Right renal pelvis (tissue), 4 donors: ENCODE results near the gene VOPP1. TPM values are rescaled to one million over a fixed set of nuclear protein-coding genes. Genes with fewer than 3 reads are reported as not detected.

Experiments used
- DNase-seq, 4 donors: peaks; one replicate each; pipeline ENCODE4 v3.0.0-alpha.2; 2013; ENCODE audit warnings: low read depth in 4 of 4, low spot score in 3 of 4, missing footprints in 1 of 4
- polyA plus RNA-seq, 4 donors: library from polyadenylated mRNA; unstranded; fragments of 120-200 nt; gene quantifications; one replicate each; pipeline ENCODE4 v1.2.1, GENCODE V29; 2013; ENCODE audit not compliant: insufficient read length in 4 of 4

VOPP1 gene
- polyA plus RNA-seq, 4 donors = 63.2 to 67.8 (median 64.0) TPM

- DNase-seq = no peak
These were observed 130.4 kb downstream of the VOPP1 start for GRCh38 chr7:55441774-55442522.

- DNase-seq = no peak
These were observed 131.3 kb downstream of the VOPP1 start for GRCh38 chr7:55441002-55441401.

GRCh38 chr7:55440040-55440690 is 132.1 kb downstream of the VOPP1 start:
- no peak for DNase-seq

GRCh38 chr7:55439627-55440026 is 132.7 kb downstream of the VOPP1 start:
- DNase-seq = no peak

DNA sequence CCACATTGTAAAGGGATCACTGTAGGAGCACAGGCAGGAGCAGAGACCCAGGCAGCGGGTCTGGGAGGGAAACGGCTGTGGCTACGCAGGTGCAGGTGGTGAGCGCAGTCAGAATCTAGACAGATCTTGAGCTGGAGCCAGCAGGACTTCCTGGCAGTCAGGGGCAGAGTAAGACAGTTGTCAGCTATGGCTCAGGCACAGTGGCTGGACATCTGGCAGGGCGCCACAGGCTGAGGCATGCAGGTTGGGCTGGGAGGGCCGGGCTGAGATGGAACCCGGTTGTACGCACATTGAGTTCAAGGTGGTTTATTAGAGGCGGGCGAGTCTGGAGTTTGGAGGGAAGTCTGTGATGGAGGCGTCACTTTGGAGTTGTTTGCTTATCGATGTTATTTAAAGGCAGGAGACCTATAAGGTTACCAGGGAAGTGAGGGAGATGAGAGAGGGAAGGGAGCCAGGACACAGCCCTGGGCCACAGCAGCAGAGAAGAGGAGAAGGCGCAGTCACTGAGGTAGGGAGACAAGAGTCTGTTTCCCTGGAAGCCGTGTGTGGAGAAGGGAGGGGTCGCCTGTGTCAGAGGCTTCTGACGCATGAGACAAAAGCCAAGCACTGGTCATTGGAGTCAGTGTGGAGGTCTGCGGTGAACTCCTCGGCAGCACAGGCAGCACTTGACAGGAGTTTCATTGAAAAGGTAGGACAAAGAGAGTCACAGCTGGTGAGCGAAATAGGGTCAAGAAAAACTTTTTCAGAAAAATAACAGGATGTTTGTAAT is 133.4 kb downstream of the VOPP1 start:
- DNase-seq = no peak

- DNase-seq = no peak
These were observed 134.1 kb downstream of the VOPP1 start for GRCh38 chr7:55438085-55438756.

DNA sequence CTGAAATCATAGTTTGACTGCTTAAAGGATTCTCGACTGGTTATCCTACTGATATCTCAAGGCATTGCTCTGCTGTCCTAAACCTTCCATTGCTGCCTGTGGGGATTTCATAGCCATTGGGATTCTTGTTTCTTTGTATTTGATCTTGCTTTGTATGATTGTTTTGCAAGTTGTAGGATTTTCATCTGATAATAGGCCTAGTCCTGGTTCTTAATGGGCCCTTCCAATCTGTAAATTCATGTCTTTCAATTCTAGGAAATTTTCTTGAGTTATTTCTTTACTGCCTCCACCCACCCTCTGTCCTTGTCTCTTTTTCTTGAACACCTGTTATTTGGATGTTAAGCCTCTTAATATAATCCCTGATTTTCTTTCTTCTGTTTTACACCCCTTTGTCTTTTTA is 134.9 kb downstream of the VOPP1 start:
- DNase-seq = no peak

GRCh38 chr7:55436457-55436856 is 135.8 kb downstream of the VOPP1 start:
- DNase-seq = no peak

- no peak for DNase-seq
These were observed 136.8 kb downstream of the VOPP1 start for GRCh38 chr7:55435466-55435865.

GRCh38 chr7:55432939-55433784 is 139.1 kb downstream of the VOPP1 start:
- DNase-seq = no peak

- no peak for DNase-seq
These were observed 139.8 kb downstream of the VOPP1 start for GRCh38 chr7:55432506-55432905.

- DNase-seq = no peak
These were observed 140.4 kb downstream of the VOPP1 start for GRCh38 chr7:55431898-55432297.

GRCh38 chr7:55429835-55430499 is 142.3 kb downstream of the VOPP1 start:
- DNase-seq = no peak

GRCh38 chr7:55427800-55428199 is 144.5 kb downstream of the VOPP1 start:
- no peak for DNase-seq

GRCh38 chr7:55427342-55427741 is 145.0 kb downstream of the VOPP1 start:
- no peak for DNase-seq

DNA sequence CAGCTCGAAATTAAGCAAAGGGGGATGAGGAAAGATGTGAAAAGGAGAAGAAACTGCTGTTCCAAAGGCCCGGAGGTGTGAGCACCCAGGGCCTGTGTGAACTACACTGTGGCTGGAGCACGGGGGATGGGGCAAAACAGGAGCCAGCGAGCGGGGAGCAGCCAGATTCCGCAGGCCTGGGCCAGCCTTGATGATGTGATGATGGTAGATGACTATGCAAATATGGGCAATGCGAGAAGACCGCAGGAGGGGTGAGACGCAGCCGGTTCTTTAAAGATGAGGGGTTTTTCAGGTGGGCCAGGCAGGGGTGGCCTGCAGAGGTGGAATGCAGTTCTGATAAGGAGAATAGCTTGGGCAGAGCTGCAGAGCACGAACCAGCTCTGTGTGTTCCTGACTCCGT is 145.6 kb downstream of the VOPP1 start:
- no peak for DNase-seq

DNA sequence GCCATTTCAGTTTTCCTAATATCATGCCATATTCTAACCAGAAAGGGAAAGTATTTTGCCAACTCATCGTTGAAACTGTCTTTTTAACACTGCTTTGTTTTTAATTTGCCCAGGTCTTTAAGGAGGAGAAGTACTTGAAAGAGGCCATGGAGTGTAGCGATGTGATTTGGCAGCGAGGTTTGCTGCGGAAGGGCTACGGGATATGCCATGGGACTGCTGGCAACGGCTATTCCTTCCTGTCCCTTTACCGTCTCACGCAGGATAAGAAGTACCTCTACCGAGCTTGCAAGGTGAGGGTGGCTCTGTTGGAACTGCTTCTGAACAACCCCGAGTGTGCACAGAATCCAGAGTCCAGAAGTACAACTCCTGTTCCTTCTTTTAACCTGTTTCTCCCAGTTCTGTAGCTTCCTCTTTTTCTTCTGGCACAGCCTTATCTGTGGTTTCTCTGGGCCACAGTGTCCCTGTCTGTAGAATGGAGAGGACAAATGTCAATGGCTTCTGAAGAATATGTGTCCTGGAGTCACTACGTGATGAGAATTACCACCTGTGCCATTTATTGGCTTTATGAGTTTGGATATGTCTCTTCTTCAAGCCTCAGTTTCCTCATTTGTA is 147.1 kb downstream of the VOPP1 start:
- no peak for DNase-seq

DNA sequence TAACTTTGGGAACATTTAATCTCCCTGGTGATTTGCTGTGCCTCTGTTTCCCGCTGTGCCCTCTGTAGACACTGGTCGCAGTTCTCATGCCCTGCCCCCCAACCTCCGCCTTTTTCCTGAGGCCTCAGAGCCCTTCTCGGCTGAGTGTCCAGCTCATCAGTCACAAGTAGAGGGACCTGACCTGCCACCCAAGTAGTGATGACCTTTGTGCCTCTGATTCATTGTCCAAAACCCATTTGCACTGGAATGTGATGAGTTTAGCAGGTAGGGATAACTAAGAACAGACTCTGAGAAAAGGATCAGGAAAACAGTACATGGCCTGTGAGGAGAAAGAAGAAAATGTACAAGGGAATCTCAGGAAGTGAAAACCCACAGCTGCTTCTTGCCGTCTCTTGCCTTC is 148.4 kb downstream of the VOPP1 start:
- DNase-seq = no peak

DNA sequence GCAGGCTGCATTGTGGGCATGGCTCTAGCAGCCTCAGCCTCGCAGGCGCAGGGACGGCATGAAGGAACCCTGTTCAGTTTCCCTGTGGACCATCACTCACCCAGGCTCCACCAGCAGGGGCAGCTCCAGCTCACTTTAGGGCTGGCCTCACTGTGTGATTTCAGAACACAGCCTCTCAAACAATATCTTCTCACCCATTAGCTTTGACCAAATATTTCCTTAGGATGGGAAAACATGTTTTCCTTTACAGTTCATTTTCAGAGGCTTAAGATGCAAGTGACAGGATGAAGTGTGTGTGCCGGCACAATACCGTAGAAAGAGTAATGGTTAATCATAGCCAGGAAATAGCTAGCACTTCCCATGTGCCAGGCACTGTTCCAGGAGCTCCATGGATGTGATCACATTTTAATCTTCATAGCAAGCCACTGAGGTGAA is 149.0 kb downstream of the VOPP1 start:
- DNase-seq = no peak
